Measurements from ENCODE around the gene RPP25L.

RPP25L gene

GRCh38 chr9:34610434-34611206 is 1.3 kb downstream of the RPP25L start:
- no peak for DNase-seq (ENCODE audit: low read depth)
- peak overlapping the region; percentile 88 for H3K4me3 ChIP-seq (replicated peaks; ENCODE audit: low read depth, low read length)
- no peak for TF ChIP-seq CTCF (IDR thresholded peaks at IDR 0.05; ENCODE audit: low read length, missing control alignments)

- DNase-seq (ENCODE audit: low read depth) = no peak
- no peak for TF ChIP-seq CTCF (IDR thresholded peaks at IDR 0.05; ENCODE audit: low read length, missing control alignments)
- no peak overlapping the region for H3K4me3 ChIP-seq (replicated peaks; ENCODE audit: low read depth, low read length)
Observed at GRCh38 chr9:34607331-34607730, 4.6 kb downstream of the RPP25L start.

DNA sequence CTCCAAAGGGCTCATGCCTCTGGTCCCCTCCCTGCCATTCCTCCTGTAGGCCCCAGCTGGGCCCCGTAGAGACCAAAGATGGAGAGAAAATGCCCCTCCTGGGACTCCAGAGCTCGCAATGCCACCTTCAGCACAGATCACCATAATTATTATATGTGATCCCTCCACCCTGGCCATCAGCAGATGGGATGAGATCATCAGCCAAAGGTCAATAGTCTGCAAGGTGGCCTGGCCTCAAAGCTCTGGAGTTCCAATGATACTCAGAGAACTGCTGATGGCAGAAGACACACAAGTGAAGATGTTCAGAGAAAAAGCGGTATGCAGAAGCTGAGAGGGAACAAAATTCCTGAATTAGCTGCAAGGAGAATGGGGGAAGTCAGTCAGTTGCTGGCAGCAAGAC is 5.0 kb downstream of the RPP25L start:
- H3K4me3 ChIP-seq (replicated peaks; ENCODE audit: low read depth, low read length) = no peak overlapping the region
- DNase-seq (ENCODE audit: low read depth) = no peak
- TF ChIP-seq CTCF (IDR thresholded peaks at IDR 0.05; ENCODE audit: low read length, missing control alignments) = no peak

DNA sequence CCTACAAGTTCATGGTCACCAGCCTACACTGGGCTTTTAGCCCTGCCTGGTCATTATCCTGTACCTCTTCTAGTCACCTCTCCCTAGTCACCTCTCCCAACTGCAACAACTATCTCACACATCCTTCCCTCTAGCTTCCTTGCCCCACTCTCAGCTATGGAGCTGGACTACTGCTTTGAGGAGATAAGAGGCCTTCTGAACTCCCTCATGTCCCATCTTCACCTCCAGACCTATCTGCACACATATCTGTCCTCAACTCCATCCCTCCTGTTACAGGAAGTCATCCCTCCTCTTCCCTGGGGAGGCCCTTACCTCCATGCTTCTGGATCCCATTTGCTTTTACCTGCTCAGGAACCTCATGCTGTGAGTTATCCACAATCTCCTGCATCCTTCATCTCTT is 5.7 kb downstream of the RPP25L start:
- DNase-seq (ENCODE audit: low read depth) = no peak
- TF ChIP-seq CTCF (IDR thresholded peaks at IDR 0.05; ENCODE audit: low read length, missing control alignments) = no peak
- H3K4me3 ChIP-seq (replicated peaks; ENCODE audit: low read depth, low read length) = no peak overlapping the region

DNA sequence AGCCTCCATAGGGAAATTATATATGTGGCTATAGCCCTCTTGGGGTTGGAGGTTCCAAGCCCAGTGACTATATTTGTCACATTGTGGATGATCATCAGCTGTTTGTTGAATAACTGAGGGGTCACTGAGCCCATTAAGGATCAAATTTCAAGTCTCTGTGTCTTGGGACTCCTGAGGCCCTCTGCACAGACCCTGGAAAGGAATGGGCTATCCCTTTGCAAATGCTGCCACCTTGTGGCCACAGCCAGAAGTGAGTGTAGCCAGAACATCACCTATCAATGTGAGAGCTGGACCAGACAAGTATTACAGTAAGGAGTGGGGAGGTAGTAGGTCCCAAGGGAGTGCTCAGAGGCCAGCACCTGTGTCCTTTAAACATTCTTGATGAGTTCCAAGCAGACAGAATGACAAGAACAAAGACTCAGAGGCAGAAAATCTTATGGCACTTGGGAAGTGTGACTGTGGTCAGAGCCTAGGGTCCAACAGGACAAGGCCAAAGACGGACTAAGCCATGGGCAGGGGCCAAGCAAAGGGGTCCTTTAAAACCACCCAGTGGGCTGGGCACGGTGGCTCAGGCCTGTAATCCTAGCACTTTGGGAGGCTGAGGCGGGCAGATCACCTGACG is 8.2 kb downstream of the RPP25L start:
- peak; percentile 79 for DNase-seq (ENCODE audit: low read depth)

DNA sequence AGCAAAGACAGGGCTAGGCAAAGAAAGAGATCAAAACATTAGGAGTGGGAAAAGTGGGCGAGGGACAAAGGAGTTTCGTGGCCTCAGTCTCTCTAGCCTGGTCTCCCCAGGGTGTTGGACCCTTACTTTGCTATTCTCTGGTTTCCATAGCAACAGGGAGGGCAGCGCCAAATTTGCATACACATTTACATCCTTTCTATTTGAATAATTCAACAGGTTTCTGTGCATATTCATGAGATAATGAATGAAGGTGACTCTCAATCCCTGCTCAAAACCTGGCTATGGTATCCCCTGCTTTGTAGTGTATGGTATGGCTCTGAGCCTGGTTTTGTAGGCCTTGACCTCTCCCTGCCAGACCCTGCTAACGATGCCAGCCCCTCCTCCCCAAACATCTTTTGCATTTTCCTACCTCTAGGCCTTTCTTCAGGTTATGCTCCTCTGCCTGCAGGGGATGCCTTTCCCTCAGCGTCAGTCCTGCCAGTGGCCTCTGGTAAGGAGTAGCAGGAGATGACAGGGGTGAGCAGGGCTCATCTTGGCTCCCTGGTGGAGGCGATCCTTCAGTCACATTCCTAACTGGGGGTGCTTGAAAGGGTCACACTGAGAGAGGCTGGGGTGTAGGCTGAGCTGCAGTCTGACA is 9.8 kb downstream of the RPP25L start:
- no peak for TF ChIP-seq CTCF (IDR thresholded peaks at IDR 0.05; ENCODE audit: low read length, missing control alignments)
- H3K4me3 ChIP-seq (replicated peaks; ENCODE audit: low read depth, low read length) = no peak overlapping the region

More for the DNA sequence above, 8.2 kb downstream of the RPP25L start:
- no peak overlapping the region for H3K4me3 ChIP-seq (replicated peaks; ENCODE audit: low read depth, low read length)
- peak; percentile 96 for TF ChIP-seq CTCF (IDR thresholded peaks at IDR 0.05; ENCODE audit: low read length, missing control alignments)

More for the DNA sequence above, 9.8 kb downstream of the RPP25L start:
- DNase-seq (ENCODE audit: low read depth) = no peak
